Fibroblast of gingiva (primary cell): ENCODE results near the gene NF2.

Experiments
- DNase-seq: peaks from one replicate; pipeline ENCODE4 v3.0.0-alpha.2; 2011; ENCODE audit warnings: low read depth

The NF2 gene

GRCh38 chr22:29747832-29748231 is 144.4 kb downstream of the NF2 start:
- DNase-seq: no peak
